GM19328 (cell line): ENCODE measurements around the gene DLX4.

Experiments
- ATAC-seq: cut with Tn5 transposase; IDR thresholded peaks from one replicate; pipeline ENCODE4 v1.9.1; 2021; ENCODE audit warnings: mild to moderate bottlenecking, moderate library complexity; ENCODE audit not compliant: unreplicated experiment

DLX4 gene

DNA sequence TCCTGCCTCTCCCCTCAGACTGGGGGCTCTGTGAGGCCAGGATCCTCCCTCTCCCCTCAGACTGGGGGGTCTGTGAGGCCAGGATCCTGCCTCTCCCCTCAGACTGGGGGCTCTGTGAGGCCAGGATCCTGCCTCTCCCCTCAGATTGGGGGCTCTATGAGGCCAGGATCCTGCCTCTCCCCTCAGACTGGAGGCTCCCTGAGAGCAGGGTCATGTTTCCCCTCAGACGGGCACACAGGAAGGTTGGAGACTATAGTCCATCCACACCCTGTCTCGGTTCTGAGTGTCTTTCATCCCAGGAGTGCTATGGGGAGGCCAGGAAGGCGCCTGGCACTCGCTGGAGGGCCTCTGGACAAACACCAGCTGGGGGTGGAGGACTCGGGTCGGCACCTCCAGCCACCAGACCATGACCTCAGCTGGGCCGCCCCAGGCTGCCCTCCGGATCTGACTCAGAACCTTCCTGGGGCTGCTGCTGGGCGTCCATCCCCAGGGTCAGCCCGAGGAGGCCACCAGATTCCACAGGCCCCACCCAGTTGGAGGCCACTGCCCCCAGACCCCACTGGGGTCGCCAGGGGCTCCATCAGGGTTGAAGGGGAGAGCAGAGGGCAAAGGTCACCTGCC, 21.9 kb upstream of the DLX4 start:
- no peak for ATAC-seq

DNA sequence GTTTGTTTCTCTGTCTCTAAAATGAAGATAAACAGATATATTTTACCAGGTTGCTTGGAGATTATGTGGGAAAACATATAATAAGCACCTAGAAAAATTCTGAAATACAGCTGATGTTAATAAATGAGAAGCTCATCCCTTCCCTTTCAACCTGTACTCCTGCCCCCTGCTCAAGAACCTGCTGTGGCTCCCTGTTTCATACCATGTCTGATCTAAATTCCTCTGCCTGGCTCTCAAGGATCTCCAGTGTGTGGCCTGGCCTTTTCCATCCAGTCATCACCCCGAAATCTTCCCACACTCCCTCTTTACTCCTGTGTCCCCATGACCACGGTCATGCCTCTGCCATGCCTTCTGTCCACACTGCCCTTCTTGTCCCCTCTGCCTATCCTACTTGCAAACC, 19.4 kb upstream of the DLX4 start:
- no peak for ATAC-seq

DNA sequence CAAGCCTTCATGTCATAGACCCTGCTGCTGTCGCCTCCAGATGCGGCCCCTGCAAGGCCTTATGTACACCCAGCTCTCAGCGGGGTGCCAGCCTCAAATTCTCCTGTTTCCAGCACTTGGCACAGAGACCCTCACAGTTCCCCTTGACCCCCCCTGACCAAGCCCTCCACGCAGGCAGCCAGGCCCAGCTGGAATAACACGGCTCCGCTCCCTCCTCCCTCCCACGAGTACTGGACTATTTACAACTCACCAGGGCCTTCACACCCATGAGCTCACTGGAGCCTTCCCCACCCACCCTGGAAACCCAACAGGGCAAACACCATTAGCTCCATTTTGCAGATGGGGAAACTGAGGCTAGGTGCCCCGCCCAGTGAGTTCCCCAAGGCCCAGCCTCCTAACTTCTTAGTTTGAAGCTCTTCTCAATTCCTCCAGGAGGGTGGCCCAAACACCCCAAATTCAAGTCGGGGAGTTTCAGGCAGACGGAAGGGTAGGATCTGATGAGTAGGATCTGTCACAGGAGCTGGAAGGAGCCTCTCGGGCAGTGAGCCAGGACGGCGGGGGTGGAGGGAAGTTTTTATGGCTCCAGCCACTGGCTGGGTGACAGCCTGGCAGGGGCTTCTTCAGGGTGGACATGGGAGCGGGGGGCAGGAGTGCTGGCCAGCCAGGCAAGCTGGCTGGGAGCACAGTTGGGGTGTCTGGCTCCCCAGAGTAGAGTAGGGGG, 17.5 kb upstream of the DLX4 start:
- ATAC-seq: no peak

DNA sequence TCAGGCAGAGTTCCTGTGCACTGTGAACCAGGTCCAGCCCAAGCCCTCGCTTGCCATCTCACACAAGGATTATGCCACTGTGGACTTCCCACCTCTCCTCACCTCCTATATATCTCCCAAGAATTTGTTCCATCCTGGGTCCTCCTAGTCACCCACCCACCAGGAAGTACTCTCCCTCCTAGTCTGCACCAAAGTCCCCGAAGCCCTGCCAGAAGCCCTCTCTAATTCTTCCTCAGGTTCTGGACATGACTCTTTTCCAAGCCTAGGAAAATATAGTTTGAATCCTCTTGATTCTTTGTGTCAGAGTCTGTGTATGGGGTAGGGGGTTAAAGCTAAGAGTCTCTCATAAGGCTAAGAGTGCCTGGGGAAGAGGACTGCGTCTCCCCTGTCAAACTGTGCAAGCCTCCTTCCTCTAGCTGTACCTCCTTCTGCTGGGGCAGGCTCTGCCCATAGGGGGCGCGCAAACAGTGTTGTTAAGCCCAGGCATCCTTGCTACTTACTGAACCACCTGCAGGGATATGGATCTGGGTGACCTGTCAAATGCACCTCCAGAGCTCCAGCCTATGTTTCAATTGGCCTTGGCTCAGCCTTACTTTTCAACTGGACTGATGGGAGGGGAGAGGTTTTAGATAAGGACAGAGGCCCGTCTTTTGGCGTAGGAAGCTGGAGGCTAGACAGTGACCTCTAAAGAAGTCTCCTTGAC, 16.6 kb upstream of the DLX4 start:
- ATAC-seq: no peak

DNA sequence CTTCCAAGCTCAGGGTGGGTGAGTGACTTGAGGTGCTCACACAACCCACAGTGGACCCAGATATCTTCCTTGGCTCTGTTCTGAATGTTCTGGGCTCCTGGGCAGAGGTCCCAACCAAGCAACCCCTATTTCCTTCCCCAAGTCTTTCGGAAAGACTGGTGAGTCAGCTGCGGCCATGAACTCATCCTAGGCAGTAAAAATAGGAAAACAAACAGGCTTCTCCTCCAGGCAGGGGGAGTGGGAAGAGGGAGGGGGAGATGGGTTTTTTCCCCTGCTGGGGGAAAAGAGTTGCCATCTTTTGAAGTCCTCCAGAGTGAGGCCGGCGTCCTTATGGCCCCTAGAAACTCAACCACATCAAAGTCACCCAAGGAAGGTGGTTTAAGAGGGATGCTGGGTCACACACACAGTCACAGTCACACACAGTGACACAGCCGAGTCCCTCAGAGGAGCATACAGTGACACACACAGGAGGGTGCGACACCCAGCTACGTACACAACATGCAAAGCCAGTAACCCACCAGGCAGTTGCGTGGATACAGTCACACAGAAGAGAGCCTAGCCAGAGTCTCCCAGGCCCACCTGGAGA, 16.0 kb upstream of the DLX4 start:
- ATAC-seq: no peak

DNA sequence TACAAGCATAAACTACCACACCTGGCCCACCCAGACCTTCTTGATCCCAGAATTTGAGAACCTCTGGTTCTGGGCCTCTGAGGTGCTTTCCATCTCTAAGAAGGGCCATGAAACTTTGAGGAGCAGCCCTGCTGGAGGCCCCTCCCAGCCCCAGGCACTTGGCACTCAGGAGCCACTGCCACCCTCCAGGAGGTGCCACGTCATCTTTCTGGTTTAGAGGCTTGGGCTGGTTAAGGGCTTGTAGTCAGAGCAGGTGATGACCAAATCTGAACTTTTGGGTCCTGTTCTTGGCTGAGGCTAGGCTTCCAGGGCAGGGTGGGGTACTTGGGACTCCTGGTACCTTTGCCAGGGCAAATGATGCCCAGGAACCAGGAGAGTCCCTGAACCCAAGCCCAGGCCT, 13.8 kb upstream of the DLX4 start:
- ATAC-seq: no peak

DNA sequence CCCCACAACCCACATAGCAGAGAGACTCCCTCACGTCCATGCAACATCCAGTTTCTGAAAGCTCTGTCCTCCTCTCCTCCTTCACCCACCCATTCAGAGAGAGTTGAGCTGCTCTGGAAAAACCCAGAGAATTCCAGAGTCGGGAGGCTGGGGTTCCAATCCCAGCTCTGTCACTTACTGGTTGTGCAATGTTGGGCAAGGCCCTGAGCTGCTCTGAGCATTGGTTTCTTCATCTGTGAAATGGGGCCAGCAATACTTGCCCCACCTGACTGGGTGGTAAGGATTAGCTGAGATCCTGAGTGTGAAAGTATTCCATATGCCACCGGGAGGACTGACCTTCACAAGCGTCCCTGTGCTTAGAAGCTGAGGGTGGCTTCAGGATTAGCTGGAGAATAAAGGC, 12.2 kb upstream of the DLX4 start:
- ATAC-seq: no peak

DNA sequence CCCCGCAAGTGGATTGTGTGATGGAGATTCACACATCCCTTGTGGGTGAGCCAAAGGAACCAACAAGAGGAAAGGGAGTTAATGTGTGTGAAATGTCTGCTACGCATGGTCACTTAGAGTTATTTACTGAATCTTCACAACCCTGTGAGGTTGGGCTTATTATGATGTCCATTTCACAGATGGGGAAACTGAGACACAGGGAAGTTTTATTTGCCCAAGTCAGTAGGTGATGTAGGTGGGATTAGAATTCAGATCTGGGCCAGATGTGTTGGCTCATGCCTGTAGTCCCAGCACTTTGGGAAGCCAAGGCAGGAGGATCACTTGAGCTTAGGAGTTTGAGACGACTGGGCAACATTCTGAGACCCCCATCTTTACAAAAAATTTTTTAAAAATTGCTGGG, 11.6 kb upstream of the DLX4 start:
- no peak for ATAC-seq

DNA sequence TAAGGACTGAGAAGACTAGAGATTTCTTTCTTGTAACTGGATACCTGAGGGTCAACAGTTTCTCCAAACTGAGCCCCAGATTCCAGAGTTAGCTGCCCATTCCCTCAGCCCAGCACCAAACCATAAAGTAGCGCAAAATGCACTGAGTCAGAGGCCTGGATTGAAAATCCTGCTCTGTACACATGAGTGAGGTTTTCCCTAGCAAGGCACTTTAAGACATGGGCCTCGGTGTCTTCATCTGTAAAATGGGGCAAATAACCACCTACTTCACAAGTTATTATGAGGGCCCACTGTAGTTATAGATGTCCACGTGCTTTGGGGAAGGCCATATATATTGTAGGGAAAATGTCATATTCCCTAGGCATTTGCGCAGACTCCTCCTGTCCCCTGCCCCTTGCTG, 10.3 kb upstream of the DLX4 start:
- ATAC-seq: no peak

DNA sequence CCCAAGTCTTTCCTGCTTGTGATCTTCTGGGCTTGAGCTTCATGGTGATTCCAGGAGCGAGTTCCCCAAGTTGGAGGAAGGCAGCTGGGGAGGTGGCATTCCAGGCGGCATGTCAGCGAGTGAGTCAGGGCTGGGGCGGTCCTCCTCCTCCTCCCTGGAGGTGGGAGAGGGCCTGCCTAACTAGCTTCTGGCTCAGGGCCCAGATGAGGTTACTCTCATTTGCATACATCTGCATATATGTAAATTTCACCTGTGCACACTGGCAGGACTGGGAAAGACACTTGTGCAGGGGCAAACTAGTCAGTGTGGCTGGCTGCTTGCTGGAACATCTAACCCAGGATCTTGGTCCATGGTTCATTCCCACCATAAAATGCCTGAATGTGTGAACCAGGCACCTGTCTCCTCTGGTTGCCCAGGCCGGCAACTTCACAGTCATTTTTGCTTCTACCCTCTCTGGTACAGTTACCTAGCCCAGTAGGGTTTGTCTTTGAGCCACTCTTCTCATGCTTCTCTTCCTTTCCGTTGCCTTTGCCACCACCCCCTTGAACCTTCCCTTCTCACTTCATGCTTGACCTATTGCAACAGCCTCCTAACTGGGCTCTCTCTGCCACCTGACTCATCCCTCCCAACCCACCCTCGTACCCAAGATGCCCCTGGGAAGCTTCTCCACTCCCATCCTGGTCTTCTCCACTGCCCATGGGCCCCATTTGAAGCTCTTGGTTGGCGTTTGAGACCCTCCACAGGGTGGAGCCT, 9.6 kb upstream of the DLX4 start:
- no peak for ATAC-seq

DNA sequence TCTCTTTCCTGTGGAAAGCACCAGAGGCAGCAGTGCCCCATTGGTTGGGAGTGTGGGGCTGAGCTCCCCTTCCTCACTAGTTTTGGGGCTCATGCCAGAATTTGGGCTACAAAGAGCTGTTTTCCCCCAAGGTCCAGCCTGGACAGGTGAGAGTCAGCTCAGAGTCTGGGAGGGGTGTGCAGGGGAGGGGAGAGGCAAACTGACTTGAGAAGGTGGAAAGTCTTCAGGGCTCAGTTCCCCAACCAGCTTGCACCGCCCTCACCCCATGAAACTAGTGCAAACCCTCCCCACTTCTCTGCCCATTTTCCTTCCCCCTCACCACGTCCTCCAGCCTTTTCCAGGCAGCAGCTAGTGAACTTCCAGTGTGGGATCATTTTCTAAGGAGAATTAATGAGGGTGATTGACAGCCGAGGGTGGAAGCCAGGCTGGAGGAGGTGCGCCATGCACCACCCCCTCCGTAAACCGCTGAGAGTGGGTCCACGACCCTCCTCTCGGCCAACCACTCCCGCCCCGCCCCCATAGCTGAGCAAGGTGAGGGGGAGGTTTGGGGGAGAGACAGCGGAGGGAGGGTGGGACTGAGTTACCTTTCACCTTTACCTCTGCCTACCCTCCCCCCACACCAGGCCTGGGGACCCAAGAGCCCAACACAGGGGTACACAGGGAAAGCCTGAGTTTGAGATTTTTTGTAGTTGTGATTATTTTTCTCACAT, 6.2 kb upstream of the DLX4 start:
- ATAC-seq: no peak

DNA sequence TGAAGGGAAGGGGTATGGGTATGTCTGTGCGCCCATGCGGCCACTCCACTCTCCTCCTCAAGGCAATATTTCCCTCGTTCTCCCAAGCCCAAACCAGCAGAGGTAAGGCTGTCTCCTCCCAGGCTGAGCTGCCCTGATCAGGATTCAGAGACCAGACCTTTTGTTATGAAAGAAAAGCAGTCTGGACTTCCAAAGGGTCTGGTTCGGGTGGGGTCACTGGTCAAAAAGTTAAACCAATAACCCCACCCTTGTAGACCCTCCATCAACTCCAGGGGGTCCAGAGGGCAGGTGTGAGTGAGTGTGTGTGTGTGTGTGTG, 5.7 kb upstream of the DLX4 start:
- ATAC-seq: no peak

DNA sequence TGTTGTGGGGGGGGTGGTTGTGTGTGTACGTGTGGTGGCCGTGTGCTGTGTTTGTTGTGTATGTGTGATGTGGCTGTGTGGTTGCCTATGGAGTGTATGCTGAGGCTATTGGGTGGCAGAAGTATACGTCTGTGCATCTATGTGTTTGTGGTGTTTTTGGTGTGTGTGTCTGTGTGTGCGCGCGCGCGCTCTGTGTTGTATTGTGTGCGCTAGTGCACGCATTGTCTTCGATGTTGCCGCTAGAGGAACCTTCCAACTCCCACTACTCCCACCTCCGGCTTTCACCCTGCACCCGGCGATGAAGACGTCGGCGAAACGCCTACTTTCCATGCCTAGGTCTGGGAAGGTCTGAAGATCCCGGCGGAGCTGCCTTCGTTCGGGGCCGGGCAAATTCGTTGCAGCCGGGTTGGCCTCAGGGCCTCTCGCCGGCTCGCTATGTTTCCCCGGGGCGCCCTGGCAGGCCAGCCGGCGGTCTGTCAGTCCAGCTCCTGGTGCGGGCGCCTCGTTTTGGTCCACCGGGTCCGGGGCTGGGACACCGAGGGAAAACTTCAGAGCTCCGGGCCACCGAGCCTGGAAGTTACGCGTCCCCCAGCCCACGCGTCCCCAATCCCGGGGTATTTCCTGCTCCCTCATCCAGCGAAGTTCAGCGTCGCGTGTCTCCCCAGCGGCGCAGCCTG, 5.2 kb upstream of the DLX4 start:
- no peak for ATAC-seq

DNA sequence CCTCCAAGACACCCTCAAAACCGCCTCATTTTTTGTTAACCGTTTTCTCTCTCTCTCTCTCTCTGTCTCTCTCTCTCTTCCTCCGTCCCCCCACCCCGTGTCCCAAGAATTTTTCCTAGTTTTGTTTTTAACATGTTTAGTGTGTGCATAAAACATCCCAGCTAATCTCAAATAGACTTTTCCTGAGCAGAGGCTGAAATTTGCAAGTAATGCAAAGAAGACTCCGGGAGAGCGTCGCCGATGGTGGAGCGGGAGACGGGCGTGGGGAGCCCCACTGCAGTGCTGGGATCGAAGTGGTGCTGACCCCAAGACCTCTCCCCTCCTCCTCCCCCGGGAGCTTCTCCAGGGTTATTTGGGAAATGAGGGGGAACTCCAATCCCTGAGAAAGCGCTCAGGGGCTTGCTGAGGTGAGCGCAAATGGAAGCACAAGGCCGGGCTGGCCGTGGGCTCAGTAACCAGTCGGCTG, 4.7 kb upstream of the DLX4 start:
- no peak for ATAC-seq

DNA sequence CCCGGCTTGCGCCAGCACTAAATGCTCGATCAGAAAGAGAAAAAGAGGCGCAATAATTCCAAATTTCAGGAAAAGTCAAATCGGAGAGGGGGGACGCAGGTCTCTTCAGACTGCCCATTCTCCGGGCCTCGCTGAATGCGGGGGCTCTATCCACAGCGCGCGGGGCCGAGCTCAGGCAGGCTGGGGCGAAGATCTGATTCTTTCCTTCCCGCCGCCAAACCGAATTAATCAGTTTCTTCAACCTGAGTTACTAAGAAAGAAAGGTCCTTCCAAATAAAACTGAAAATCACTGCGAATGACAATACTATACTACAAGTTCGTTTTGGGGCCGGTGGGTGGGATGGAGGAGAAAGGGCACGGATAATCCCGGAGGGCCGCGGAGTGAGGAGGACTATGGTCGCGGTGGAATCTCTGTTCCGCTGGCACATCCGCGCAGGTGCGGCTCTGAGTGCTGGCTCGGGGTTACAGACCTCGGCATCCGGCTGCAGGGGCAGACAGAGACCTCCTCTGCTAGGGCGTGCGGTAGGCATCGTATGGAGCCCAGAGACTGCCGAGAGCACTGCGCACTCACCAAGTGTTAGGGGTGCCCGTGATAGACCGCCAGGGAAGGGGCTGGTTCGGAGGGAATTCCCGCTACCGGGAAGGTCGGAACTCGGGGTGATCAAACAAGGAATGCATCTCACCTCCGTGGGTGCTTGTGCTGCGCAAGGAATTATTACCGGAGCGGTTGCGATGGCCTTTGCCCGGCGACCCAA, 4.0 kb upstream of the DLX4 start:
- ATAC-seq: no peak

DNA sequence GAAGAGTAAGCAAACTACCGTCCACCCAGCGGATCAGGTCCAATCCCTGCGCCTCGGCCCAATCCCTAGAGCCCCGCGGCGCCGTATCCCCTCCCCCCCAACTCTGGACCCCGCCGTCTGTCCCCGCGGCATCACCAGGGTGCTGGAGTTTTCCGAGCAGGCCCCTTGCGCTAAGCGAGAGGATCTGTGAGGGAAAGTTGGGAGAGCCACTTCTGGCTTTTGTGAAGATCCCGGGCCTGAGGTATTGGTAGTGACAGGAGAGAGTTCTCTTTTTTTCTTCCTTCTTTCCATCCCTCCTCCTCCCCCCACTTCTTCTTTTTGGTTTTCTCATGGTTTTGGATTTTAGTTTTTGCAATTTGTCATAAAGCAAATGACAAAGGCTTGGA, 3.5 kb upstream of the DLX4 start:
- ATAC-seq: no peak

DNA sequence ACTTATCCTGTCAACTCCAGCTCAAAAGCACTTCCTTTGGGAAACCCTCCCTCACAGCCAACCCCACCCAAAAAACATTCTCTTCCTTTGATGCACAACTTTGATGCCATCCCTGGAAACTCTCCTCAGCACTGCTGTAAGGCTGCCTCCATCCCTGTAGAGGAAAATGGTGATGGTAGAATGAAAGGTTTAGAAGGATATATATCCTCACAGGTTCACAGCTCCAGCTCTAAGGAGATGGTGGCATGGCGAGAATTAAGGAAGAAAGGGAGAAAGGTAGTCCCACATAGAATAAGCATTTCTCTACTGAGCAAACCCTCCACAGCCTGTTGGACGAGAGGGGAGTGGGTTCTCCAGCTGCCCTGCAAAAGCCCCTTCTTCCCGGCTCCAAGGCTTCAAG, 2.2 kb upstream of the DLX4 start:
- no peak for ATAC-seq

DNA sequence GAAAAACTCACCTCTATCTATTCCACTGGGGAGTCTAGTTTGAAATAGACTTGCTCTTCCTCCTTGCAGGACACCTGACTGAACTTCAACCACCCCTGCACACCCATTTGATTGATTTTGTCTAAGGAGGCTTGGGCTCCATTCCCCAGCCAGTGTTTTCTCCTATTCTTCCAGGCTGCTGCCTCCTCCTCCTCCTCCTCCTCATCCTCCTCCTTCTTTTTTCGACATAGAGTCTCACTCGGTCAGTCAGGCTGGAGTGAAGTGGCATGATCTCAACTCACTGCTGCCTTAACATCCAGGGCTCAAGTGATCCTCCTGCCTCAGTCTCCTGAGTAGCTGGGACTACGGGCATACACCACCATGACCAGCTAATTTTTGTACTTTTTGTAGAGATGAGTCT, 1.8 kb upstream of the DLX4 start:
- ATAC-seq: no peak

DNA sequence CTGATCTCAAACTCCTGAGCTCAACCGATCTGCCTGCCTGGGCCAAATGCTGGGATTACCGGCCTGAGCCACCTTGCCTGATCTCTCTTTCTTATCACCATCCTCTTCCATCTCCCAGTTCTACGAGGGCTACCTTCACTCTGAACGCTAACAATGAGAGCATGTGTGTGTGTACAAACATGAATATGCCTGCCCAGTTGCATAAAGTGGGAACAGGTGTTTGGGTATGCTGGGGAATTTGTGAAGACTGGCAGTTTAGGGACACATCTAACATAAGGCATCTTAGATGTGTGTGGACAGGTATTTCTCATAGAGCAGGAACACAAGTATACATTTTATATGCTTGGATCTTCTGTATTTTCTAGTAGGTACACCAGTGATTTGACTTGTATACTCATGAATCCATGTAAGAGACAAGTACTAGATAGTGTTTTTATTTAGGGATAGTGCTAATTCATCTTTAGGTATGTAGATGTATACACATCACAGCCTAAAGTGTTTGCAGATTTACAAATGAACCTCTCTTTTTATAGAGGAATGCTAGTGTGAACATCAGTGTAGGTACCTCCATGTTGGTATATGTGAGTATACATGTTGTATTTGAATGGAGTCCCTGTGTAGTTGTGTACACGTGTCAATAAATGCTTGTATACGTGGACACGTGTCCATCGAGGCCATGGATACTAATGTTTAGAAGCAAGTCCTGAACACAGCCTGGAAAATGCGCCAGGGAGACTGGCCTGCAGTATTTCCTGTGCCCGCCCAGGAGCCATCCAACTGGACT, 1.2 kb upstream of the DLX4 start:
- ATAC-seq: no peak
